Gastroesophageal sphincter (tissue), 3 donors: ENCODE measurements around the gene SLC6A2.

Experiments
- CTCF ChIP-seq, 4 experiments: fragments of 200-600 bp in 2 of 4; fragments of 450-650 bp in 2 of 4; sonication (generic) in 1 of 4; IDR thresholded peaks; one replicate each; pipeline ENCODE4 v1.5.1; 2017 to 2019; ENCODE audit warnings: antibody characterized with exemption in 4 of 4, mild to moderate bottlenecking in 2 of 4, moderate library complexity in 2 of 4
- EP300 ChIP-seq: sonication (generic); formaldehyde crosslinking; IDR thresholded peaks from one replicate; pipeline ENCODE4 v1.6.1; 2017; ENCODE audit warnings: antibody characterized with exemption, mild to moderate bottlenecking
- POLR2A ChIP-seq, 2 donors: fragments of 450-650 bp; IDR thresholded peaks; one replicate each; pipeline ENCODE4 v1.6.1; 2017; ENCODE audit warnings: antibody characterized with exemption in 2 of 2, mild to moderate bottlenecking in 2 of 2, moderate library complexity in 1 of 2

DNA sequence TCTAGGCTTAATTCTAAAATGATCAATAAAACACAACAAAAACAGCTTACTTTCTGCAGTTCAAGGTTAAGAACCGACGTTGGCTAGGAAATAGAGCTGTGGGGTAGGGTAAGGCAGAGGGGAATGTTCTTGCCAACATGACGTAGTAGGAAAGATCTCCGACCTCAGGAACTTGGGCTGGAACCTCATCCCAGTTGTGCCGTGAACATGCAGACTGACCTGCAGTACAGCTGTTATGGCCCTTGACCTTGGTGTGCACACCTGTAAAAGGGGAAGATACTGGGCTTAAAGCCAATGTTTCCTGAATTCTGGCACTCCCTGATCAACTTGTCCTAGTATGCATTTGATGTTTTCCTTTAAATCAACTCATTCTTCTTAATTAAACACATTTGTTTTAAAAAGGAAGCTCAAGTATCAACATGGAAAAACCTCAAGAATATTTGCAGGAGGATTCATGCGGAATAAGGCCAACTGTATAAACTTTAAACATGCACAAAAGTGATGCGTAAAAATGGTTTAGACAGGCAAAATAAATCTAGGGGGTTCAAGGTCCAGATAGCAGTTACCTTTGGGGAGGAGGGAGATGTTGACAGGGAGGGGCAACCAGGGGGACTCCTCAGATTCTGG lies 14.2 kb upstream of the SLC6A2 start:
- TF ChIP-seq CTCF (IDR thresholded peaks at IDR 0.05) (no peak), POLR2A (IDR thresholded peaks at IDR 0.05) (no peak), EP300 (no peak)
